PC-3 (cell line): ENCODE data around the gene BANK1.

Experiments
- CTCF ChIP-seq: fragments of 300-600 bp; sonication (generic); conservative IDR thresholded peaks from 2 replicates; pipeline ENCODE4 v1.5.1; 2017; ENCODE audit warnings: antibody characterized with exemption, low read depth, mild to moderate bottlenecking, low read length
- EZH2phosphoT487 ChIP-seq: fragments of 300-600 bp; sonication (generic); IDR thresholded peaks from 2 replicates; pipeline ENCODE4 v1.6.1; 2018; ENCODE audit warnings: mild to moderate bottlenecking, antibody characterized with exemption, low read length, borderline replicate concordance

GRCh38 chr4:101958547-101958946, 168.0 kb downstream of the BANK1 start:
- TF ChIP-seq CTCF (no peak), EZH2phosphoT487 (no peak)
